Central memory CD8-positive, alpha-beta T cell (primary cell): ENCODE results near the gene L3MBTL3.

ENCODE experiments used
- ATAC-seq: fragments of 150-1000 bp; cut with Tn5 transposase; replicated peaks from 2 replicates; pipeline ENCODE4 v1.10.0; 2022; ENCODE audit warnings: mild to moderate bottlenecking, moderate FRiP score, moderate number of reproducible peaks; ENCODE audit not compliant: poor library complexity, severe bottlenecking; ENCODE audit errors: extremely low read depth
- DNase-seq, 2 donors: peaks; one replicate each; pipeline ENCODE4 v3.0.0; 2021; ENCODE audit warnings: low spot score in 2 of 2
- H3K27ac Mint-ChIP-seq: one replicate; pipeline ENCODE4 v1.8.0; 2022; ENCODE audit warnings: low read depth, mild to moderate bottlenecking, moderate library complexity, mixed read lengths
- H3K27me3 Mint-ChIP-seq: one replicate; pipeline ENCODE4 v1.8.0; 2022; ENCODE audit warnings: mixed read lengths
- H3K36me3 Mint-ChIP-seq: one replicate; pipeline ENCODE4 v1.8.0; 2022; ENCODE audit warnings: mild to moderate bottlenecking, moderate library complexity, mixed read lengths; ENCODE audit not compliant: insufficient read depth
- H3K4me1 Mint-ChIP-seq: one replicate; pipeline ENCODE4 v1.8.0; 2022; ENCODE audit warnings: mixed read lengths
- H3K4me3 Mint-ChIP-seq: one replicate; pipeline ENCODE4 v1.8.0; 2022; ENCODE audit warnings: mild to moderate bottlenecking, moderate library complexity, mixed read lengths
- H3K9me3 Mint-ChIP-seq: one replicate; pipeline ENCODE4 v1.8.0; 2022; ENCODE audit warnings: mixed read lengths

Gene L3MBTL3

DNA sequence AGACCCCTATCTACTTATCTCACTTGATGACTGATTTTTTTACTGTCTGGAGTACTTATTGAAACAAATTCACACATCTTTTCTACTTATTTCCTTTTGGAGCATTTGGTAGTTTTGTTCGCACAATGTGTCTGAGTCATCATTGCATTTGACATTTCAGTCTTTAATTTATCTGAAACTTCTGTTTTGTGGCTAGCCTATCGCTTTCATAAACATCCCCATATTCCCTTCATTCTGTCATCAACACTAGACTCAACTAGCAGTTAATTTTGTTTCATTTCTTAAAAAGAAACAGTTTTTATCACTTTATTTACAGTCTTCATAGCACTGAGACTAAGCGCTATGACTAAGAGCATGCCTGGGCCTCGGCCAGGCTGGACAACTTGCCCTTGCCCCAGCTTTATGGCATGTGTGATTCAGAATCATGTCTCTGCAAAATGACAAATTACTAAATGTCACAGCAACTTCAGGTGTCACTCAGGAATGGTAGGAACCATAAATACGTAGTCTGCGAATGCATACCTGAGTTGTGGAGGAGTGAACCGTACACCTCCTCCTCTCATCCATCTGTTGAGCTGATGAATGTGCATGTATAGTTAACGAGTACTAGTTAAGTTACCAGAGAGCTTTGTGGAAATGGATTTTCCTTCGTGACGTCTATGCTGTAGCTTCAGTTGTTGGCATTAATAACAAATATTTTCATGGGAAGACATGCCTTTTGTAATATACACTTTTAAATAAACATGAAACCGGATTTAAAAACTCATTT, 16.2 kb downstream of the L3MBTL3 start:
- H3K4me3 Mint-ChIP-seq, result peak overlapping the region; percentile 75

DNA sequence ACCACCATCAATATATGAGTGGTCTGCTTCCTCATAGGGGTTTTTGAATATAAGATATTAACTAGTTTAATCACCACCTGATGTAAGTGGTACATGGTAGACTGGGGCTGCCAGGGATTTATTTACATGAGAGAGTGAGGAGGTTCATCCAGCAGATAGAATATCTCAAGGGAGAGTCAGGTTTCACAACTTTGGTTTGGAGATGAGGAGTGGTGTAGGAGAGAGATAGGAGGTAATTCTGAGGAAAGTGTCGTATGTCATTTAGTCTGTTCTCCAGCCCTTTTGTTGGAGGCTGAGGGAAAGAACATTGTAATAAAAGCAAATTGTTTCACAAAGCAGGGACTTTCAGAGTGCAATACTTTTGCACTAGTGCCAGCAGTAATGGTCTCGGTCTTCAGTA, 16.8 kb downstream of the L3MBTL3 start:
- DNase-seq, result no peak
- Mint-ChIP-seq H3K4me3 (no peak overlapping the region), H3K27ac (peak overlapping the region; percentile 86), H3K36me3 (peaks cover 7% of the 10 kb centered on the region), H3K4me1 (peaks cover 41% of the 10 kb centered on the region), H3K9me3 (no peaks in the 10 kb centered on the region), H3K27me3 (no peaks in the 10 kb centered on the region)
- no peak for ATAC-seq

More for the DNA sequence above, 16.2 kb downstream of the L3MBTL3 start:
- DNase-seq (no peak), ATAC-seq (peak; percentile 51)
- peaks cover 7% of the 10 kb centered on the region for H3K36me3 Mint-ChIP-seq
- no peaks in the 10 kb centered on the region for H3K9me3 Mint-ChIP-seq
- peak overlapping the region; percentile 86 for H3K27ac Mint-ChIP-seq
- H3K4me1 Mint-ChIP-seq, result peaks cover 41% of the 10 kb centered on the region
- no peaks in the 10 kb centered on the region for H3K27me3 Mint-ChIP-seq

DNA sequence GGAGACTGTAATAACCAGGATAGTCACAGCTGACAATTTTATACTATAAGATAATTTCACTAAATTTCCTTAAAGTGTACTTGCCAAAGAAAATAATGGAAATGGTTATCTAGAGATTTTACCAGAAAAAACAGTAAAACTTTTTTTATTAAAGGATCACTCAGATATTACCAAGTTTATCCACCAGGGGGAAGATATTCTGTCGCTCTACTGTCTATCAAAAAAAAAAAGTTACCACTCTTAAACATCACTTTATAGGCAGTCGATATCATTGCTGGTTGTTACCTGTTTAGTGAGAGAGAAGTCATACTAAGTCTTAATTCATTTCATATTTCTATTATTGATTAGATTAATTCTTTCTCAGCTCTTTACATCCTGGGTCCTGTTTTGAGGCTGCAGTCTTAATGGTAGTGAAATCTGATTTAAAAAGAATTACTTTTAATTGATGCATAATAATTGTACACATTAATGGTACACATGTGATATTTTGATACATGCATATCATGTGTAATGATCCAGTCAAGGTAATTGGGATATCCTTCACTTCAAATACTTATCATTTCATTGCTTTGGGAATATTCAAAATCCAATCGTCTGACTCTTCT, 18.9 kb downstream of the L3MBTL3 start:
- H3K27ac Mint-ChIP-seq, result no peak overlapping the region
- no peaks in the 10 kb centered on the region for H3K27me3 Mint-ChIP-seq
- H3K9me3 Mint-ChIP-seq, result no peaks in the 10 kb centered on the region
- DNase-seq, result no peak
- no peak for ATAC-seq
- peaks cover 6% of the 10 kb centered on the region for H3K36me3 Mint-ChIP-seq
- H3K4me1 Mint-ChIP-seq, result peaks cover 50% of the 10 kb centered on the region
- H3K4me3 Mint-ChIP-seq, result no peak overlapping the region

DNA sequence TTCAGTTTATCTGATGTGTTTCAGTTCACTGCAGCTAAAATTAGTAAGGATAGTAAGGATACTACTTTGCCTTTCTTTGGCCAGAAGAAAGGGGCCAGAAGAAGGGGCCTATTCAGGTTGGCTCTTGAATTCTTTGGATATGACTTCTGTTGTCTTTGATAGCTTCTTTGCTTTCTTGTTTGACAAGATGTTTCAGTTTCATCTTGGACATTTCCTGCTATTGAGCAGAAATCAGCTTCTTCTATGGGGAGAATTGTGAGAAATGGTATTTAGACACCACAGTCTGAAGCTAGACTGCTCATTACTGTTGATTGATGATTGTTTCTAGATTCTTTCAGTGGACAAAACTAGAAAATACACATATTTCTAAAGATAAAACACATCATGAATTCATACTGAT, 23.2 kb downstream of the L3MBTL3 start:
- H3K9me3 Mint-ChIP-seq, result no peaks in the 10 kb centered on the region
- ATAC-seq (no peak), DNase-seq (no peak)
- peaks cover 7% of the 10 kb centered on the region for H3K36me3 Mint-ChIP-seq
- peaks cover 24% of the 10 kb centered on the region for H3K4me1 Mint-ChIP-seq
- H3K4me3 Mint-ChIP-seq, result no peak overlapping the region
- H3K27ac Mint-ChIP-seq, result no peak overlapping the region
- H3K27me3 Mint-ChIP-seq, result no peaks in the 10 kb centered on the region

DNA sequence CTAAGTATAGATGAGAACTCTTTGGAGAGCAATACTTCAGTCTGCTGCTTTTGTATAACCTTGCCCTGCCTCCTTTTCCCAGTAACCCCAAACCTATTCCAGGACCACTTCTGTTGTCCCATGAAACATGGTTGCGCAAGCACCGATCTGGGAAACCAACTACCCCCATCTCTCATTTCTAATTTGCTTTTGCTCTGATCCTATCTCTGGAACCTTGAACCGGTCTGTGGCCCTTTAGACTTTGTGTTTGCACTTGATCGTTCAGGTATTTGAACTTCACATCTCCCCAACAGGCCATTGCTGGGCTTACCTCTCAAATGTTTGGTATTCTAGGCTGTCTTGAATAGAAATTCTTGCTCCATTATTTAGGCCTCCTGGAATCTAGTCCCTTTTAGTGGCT, 25.0 kb downstream of the L3MBTL3 start:
- Mint-ChIP-seq H3K27me3 (no peaks in the 10 kb centered on the region), H3K36me3 (peaks cover 10% of the 10 kb centered on the region), H3K4me1 (peaks cover 18% of the 10 kb centered on the region), H3K9me3 (no peaks in the 10 kb centered on the region), H3K4me3 (no peak overlapping the region), H3K27ac (no peak overlapping the region)
- no peak for DNase-seq
- no peak for ATAC-seq

DNA sequence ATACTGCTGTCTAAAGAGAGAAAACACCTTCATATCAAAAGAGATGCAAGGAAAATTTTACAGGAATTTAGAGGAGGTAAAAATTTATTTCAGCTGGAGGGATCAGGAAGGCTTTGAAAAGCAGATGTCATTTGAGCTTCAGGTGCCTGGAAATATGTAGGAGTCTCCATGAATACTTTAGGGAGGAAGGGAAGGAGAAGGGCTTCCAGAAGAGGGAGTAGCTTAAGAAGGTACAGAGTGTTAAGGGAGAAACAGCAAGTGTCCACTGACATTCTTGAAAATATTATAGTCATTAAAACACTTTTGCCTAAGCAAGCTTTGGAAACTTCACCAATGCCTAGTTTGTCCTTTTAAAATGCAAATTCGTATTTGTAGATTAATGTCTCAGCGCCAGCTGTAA, 27.2 kb downstream of the L3MBTL3 start:
- H3K27me3 Mint-ChIP-seq, result no peaks in the 10 kb centered on the region
- H3K9me3 Mint-ChIP-seq, result no peaks in the 10 kb centered on the region

DNA sequence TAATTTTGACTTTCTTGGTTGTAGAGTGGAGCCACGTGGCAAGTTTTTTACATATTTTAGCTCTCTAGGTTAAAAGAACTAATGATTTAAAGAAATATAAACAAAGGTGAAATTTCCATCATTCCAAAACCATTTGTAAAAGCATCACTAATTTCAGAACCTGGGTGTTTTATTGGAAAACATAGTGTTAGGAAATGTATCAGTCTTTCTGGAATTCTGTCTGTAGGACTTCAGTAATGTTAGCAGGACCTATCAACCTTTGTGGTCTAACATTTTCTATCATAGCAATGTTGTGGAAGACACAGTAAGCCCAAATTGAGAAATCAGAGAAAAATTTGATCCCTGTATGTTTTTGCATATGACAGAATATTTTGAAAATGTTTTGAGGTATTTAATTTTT, 28.3 kb downstream of the L3MBTL3 start:
- H3K36me3 Mint-ChIP-seq, result peaks cover 30% of the 10 kb centered on the region
- H3K4me1 Mint-ChIP-seq, result peaks cover 7% of the 10 kb centered on the region
- DNase-seq, result no peak
- H3K9me3 Mint-ChIP-seq, result no peaks in the 10 kb centered on the region
- no peak for ATAC-seq
- H3K27ac Mint-ChIP-seq, result no peak overlapping the region
- H3K27me3 Mint-ChIP-seq, result no peaks in the 10 kb centered on the region
- H3K4me3 Mint-ChIP-seq, result no peak overlapping the region

More for the DNA sequence above, 27.2 kb downstream of the L3MBTL3 start:
- no peak overlapping the region for H3K27ac Mint-ChIP-seq
- ATAC-seq (no peak), DNase-seq (no peak)
- peaks cover 22% of the 10 kb centered on the region for H3K36me3 Mint-ChIP-seq
- H3K4me1 Mint-ChIP-seq, result peaks cover 15% of the 10 kb centered on the region
- H3K4me3 Mint-ChIP-seq, result no peak overlapping the region

DNA sequence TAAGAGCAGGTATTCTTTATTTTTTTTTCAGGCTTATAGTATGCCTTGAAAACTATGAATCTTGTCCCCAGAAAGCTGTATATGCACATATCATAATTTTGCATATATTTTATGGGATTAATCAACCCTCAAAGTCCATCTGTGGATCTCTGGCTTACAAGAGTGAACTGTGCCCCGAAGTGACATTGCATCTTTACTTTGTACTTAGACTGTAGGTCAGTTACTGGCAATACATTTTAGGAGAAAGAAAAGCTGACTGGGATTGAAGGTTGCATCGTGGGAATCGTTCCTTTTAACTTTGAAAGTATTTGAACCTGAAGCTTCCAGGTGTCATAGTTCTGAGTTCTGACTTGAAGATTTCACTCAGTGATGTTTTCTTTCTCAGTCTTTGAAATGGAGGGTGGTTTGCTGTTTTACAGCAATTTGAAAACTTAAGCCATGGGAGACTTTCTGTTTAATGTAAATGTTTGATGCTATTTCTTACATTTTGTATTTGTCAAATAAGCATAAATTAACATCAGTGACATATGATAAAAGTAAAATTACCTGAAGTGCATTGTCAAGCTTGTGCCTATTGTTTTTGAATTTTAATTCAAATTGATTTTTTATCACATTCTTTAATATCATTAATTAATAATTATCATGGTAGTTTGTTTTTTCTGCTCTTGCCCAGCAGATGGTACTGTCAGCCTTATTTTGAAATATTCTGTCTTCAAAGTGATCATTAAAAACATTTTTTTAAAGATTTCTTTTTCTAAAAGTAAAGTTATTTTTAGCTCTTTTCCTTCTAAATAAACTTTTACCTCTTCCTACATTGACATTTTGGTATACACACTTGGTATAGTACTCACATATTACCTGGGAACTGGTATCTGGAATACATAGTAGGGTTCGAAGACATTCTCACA, 29.0 kb downstream of the L3MBTL3 start:
- ATAC-seq, result no peak
- Mint-ChIP-seq H3K36me3 (peaks cover 35% of the 10 kb centered on the region), H3K4me3 (no peak overlapping the region), H3K9me3 (no peaks in the 10 kb centered on the region), H3K4me1 (peaks cover 6% of the 10 kb centered on the region), H3K27me3 (no peaks in the 10 kb centered on the region), H3K27ac (no peak overlapping the region)
- DNase-seq, result no peak

DNA sequence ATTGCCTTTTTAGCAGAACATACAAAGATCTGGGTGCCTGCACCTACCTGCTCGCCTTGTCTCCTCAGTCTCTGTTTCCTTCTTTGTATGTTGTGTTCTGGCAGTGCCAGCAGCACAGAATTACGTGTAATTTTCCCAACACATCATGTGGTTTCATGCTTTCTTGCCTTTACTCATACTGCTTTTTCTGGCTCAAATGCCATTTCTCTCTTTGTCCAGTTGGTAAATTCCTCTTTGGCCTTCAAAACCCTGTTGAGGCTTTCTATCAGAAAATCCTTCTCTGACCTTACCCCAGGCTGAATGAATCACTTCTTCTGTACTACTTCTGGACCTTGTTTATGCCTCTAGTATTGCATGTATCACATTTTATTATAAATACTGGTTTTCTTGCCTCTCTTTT, 31.8 kb downstream of the L3MBTL3 start:
- no peaks in the 10 kb centered on the region for H3K27me3 Mint-ChIP-seq
- H3K27ac Mint-ChIP-seq, result no peak overlapping the region
- H3K9me3 Mint-ChIP-seq, result no peaks in the 10 kb centered on the region
- no peak for ATAC-seq
- H3K36me3 Mint-ChIP-seq, result peaks cover 53% of the 10 kb centered on the region
- no peak overlapping the region for H3K4me3 Mint-ChIP-seq
- H3K4me1 Mint-ChIP-seq, result peaks cover 9% of the 10 kb centered on the region
- DNase-seq, result no peak

DNA sequence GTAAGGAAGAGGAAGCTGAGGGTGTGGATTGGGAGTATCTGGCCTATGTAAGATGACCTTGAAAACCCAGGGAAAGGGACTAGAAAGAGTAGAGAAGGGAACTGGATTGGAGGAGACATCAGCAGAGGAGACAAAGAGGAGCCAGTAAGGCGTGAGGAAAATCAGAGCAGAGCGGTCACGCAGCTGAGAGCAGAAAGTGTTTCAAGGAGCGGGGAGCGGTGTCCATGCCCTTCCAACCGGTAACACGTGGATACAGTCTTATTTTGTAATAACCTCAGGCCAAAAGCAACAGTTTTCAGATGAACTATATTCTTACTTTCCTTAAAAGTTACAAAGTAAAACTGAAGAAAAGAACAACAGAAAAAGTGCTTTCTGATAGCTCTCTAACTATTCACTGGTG, 36.3 kb downstream of the L3MBTL3 start:
- H3K36me3 Mint-ChIP-seq, result peaks cover 70% of the 10 kb centered on the region
- H3K4me3 Mint-ChIP-seq, result no peak overlapping the region
- H3K27me3 Mint-ChIP-seq, result no peaks in the 10 kb centered on the region
- H3K27ac Mint-ChIP-seq, result no peak overlapping the region
- H3K9me3 Mint-ChIP-seq, result no peaks in the 10 kb centered on the region
- no peak for DNase-seq
- H3K4me1 Mint-ChIP-seq, result peaks cover 20% of the 10 kb centered on the region
- no peak for ATAC-seq

DNA sequence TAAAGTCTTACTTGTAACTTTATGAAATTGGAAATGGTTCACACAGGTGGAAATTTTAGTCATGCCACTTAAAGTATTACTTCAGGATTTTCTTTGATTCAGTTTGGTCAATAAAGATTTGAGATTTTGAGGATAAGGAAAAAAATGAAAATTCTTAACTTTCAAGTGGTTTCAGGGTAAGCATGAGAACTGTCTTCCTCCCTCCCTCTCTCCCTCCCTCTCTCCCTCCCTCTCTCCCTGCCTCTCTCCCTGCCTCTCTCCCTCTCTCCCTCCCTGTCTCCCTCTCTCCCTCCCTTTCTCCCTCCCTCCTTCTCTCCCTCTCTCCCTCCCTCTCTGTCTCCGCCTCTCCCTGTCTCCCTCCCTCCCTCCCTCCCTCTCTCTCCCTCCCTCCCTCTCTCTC, 36.9 kb downstream of the L3MBTL3 start:
- H3K4me3 Mint-ChIP-seq, result no peak overlapping the region
- H3K4me1 Mint-ChIP-seq, result peaks cover 20% of the 10 kb centered on the region
- ATAC-seq (no peak), DNase-seq (no peak)
- peaks cover 69% of the 10 kb centered on the region for H3K36me3 Mint-ChIP-seq
- H3K27me3 Mint-ChIP-seq, result no peaks in the 10 kb centered on the region
- no peaks in the 10 kb centered on the region for H3K9me3 Mint-ChIP-seq
- H3K27ac Mint-ChIP-seq, result no peak overlapping the region

DNA sequence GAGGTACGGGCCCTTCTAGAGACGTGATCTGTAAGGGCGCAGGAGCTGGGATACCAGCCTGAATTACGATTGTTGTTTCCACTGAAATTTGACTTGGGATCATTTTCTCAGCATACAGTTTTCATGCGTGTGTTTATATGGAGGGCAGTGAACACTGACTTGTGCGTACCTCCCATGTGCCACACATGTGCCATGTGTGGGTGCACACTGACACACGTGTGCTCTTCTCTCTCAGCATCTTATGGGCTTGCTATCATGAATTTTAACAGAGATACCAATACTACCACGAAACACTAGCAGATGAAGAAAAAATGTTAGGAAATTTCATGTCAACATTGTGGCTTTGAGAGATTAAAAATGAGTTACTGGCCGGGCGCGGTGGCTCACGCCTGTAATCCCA, 39.1 kb downstream of the L3MBTL3 start:
- ATAC-seq (no peak), DNase-seq (no peak)
- H3K9me3 Mint-ChIP-seq, result no peaks in the 10 kb centered on the region
- H3K27ac Mint-ChIP-seq, result peak overlapping the region; percentile 15
- peaks cover 55% of the 10 kb centered on the region for H3K36me3 Mint-ChIP-seq
- H3K27me3 Mint-ChIP-seq, result no peaks in the 10 kb centered on the region
- no peak overlapping the region for H3K4me3 Mint-ChIP-seq
- peaks cover 20% of the 10 kb centered on the region for H3K4me1 Mint-ChIP-seq
